ENCODE data around the gene HDGF. TPM values are rescaled to one million over a fixed set of nuclear protein-coding genes. Genes with fewer than 3 reads are reported as not detected.
"Not testable (repeated sequence)": the region's sequence is repeated elsewhere in the genome, so short reads cannot be mapped to it uniquely, and the experiment has no call there.

The HDGF gene
- total RNA-seq, 1 donor from 2014 or later, result 149 TPM

- DNase-seq, result peak; percentile 31
Measured at GRCh38 chr1:156766298-156767100, 15.0 kb upstream of the HDGF start.

- no peak for DNase-seq
Measured at GRCh38 chr1:156765666-156766065, 14.2 kb upstream of the HDGF start.

GRCh38 chr1:156765136-156765535 is 13.7 kb upstream of the HDGF start:
- DNase-seq, result not testable (repeated sequence)

- DNase-seq, result no peak
Measured at GRCh38 chr1:156760796-156761104, 9.3 kb upstream of the HDGF start.

- DNase-seq, result no peak
Measured at GRCh38 chr1:156760092-156760795, 8.8 kb upstream of the HDGF start.

GRCh38 chr1:156757572-156758253 is 6.2 kb upstream of the HDGF start:
- not testable (repeated sequence) for DNase-seq

- no peak for DNase-seq
Measured at GRCh38 chr1:156756355-156756754, 4.9 kb upstream of the HDGF start.

- DNase-seq, result no peak
Measured at GRCh38 chr1:156755527-156755950, 4.1 kb upstream of the HDGF start.

- DNase-seq, result no peak
Measured at GRCh38 chr1:156754219-156754618, 2.7 kb upstream of the HDGF start.

- peak; percentile 16 for DNase-seq
Measured at GRCh38 chr1:156752843-156753482, 1.5 kb upstream of the HDGF start.

- DNase-seq, result peak; percentile 99
Measured at GRCh38 chr1:156751757-156752481, 444 bp upstream of the HDGF start.

GRCh38 chr1:156750711-156751450 is 594 bp downstream of the HDGF start:
- peak; percentile 57 for DNase-seq

- DNase-seq, result peak; percentile 23
Measured at GRCh38 chr1:156750191-156750672, 1.2 kb downstream of the HDGF start.

GRCh38 chr1:156749419-156750118 is 1.9 kb downstream of the HDGF start:
- DNase-seq, result no peak

- peak; percentile 65 for DNase-seq
Measured at GRCh38 chr1:156748670-156749418, 2.6 kb downstream of the HDGF start.

- no peak for DNase-seq
Measured at GRCh38 chr1:156747742-156748669, 3.5 kb downstream of the HDGF start.

GRCh38 chr1:156746728-156747631 is 4.5 kb downstream of the HDGF start:
- peak; percentile 95 for DNase-seq

- DNase-seq, result no peak
Measured at GRCh38 chr1:156746406-156746727, 5.1 kb downstream of the HDGF start.
